ENCODE measurements around the gene RPS2.
"Not testable (repeated sequence)": the region's sequence is repeated elsewhere in the genome, so short reads cannot be mapped to it uniquely, and the experiment has no call there.

Gene RPS2

GRCh38 chr16:1941162-1942046 lies 23.2 kb downstream of the RPS2 start:
- DNase-seq (ENCODE audit: low read depth), result no peak

- no peak for DNase-seq (ENCODE audit: low read depth)
Measured at GRCh38 chr16:1940273-1941161, 24.1 kb downstream of the RPS2 start.

- not testable (repeated sequence) for DNase-seq (ENCODE audit: low read depth)
Measured at GRCh38 chr16:1939833-1940232, 24.8 kb downstream of the RPS2 start.

- no peak for DNase-seq (ENCODE audit: low read depth)
Measured at GRCh38 chr16:1938910-1939309, 25.7 kb downstream of the RPS2 start.

GRCh38 chr16:1938316-1938715 lies 26.3 kb downstream of the RPS2 start:
- no peak for DNase-seq (ENCODE audit: low read depth)

- no peak for DNase-seq (ENCODE audit: low read depth)
Measured at GRCh38 chr16:1936945-1937479, 27.6 kb downstream of the RPS2 start.

- no peak for DNase-seq (ENCODE audit: low read depth)
Measured at GRCh38 chr16:1933097-1933661, 31.4 kb downstream of the RPS2 start.

- no peak for DNase-seq (ENCODE audit: low read depth)
Measured at GRCh38 chr16:1932050-1933028, 32.3 kb downstream of the RPS2 start.

GRCh38 chr16:1930338-1930720 lies 34.3 kb downstream of the RPS2 start:
- no peak for DNase-seq (ENCODE audit: low read depth)

GRCh38 chr16:1929578-1930337 lies 34.9 kb downstream of the RPS2 start:
- DNase-seq (ENCODE audit: low read depth), result peak; percentile 94

GRCh38 chr16:1929105-1929504 lies 35.5 kb downstream of the RPS2 start:
- peak; percentile 13 for DNase-seq (ENCODE audit: low read depth)

GRCh38 chr16:1926271-1926670 lies 38.4 kb downstream of the RPS2 start:
- no peak for DNase-seq (ENCODE audit: low read depth)

GRCh38 chr16:1924095-1924494 lies 40.5 kb downstream of the RPS2 start:
- DNase-seq (ENCODE audit: low read depth), result no peak

- no peak for DNase-seq (ENCODE audit: low read depth)
Measured at GRCh38 chr16:1923299-1924034, 41.2 kb downstream of the RPS2 start.

- no peak for DNase-seq (ENCODE audit: low read depth)
Measured at GRCh38 chr16:1922357-1922756, 42.3 kb downstream of the RPS2 start.

- peak; percentile 15 for DNase-seq (ENCODE audit: low read depth)
Measured at GRCh38 chr16:1920727-1921171, 43.9 kb downstream of the RPS2 start.

- not testable (repeated sequence) for DNase-seq (ENCODE audit: low read depth)
Measured at GRCh38 chr16:1920122-1920521, 44.5 kb downstream of the RPS2 start.

GRCh38 chr16:1919327-1919998 lies 45.2 kb downstream of the RPS2 start:
- DNase-seq (ENCODE audit: low read depth), result no peak
